B cell (primary cell): ENCODE results near the gene ZNF641. TPM values are rescaled to one million over a fixed set of nuclear protein-coding genes. Genes with fewer than 3 reads are reported as not detected.
A peak's percentile ranks its signal among the peaks of the same experiment; 100 is the strongest.

Experiments used
- ATAC-seq: fragments of 200-7000 bp; cut with Tn5 transposase; one replicate; pipeline ENCODE4 v1.10.0; 2021; ENCODE audit warnings: low read depth, mild to moderate bottlenecking, moderate number of reproducible peaks, moderate library complexity
- CTCF ChIA-PET: fragments of 350-600 bp; sonication (Branson Sonifier 250); formaldehyde crosslinking; loops from one replicate; lab custom pipeline; 2021; ENCODE audit warnings: antibody characterized with exemption, inconsistent platforms; lab: Charles Lee
- POLR2A ChIA-PET: fragments of 350-600 bp; sonication (Branson Sonifier 250); formaldehyde crosslinking; loops from one replicate; lab custom pipeline; 2021; ENCODE audit warnings: antibody characterized with exemption; lab: Charles Lee
- DNase-seq: peaks from one replicate; pipeline ENCODE4 v3.0.0; 2013
- H2AFZ ChIP-seq: 2 replicates; pipeline ENCODE4 v1.6.1; 2012; ENCODE audit warnings: mild to moderate bottlenecking, low read depth, low read length; ENCODE audit not compliant: insufficient read depth, poor library complexity, severe bottlenecking
- H3K27ac ChIP-seq, 2 donors: 1 replicate in 1 of 2; 2 replicates in 1 of 2; pipeline ENCODE4 v1.5.1; 2012 to 2013; ENCODE audit warnings: low read length in 2 of 2, mild to moderate bottlenecking in 2 of 2, moderate library complexity in 1 of 2
- H3K27me3 ChIP-seq, 4 experiments: fragments of 200-600 bp in 1 of 4; sonication (generic) in 1 of 4; replicated peaks in 1 of 4; 1 replicate in 2 of 4; 2 replicates in 2 of 4; pipeline versions ENCODE4 v1.6.1 to v1.7.0; 2013 to 2016; ENCODE audit warnings: low read length in 3 of 4, mild to moderate bottlenecking in 2 of 4, mixed read lengths in 1 of 4, moderate library complexity in 1 of 4; ENCODE audit not compliant: insufficient read depth in 4 of 4, control insufficient read depth in 3 of 4; ENCODE audit errors: control extremely low read depth in 1 of 4
- H3K36me3 ChIP-seq, 2 experiments: replicated peaks in 1 of 2; 1 replicate in 1 of 2; 2 replicates in 1 of 2; pipeline versions ENCODE4 v1.6.1 to v1.7.1; 2013; ENCODE audit warnings: low read length in 1 of 2; ENCODE audit not compliant: insufficient read depth in 2 of 2, control insufficient read depth in 1 of 2; ENCODE audit errors: control extremely low read depth in 1 of 2, extremely low read depth in 1 of 2
- H3K4me1 ChIP-seq, 2 donors: fragments of 200-600 bp in 1 of 2; sonication (generic) in 1 of 2; 1 replicate in 1 of 2; 2 replicates in 1 of 2; pipeline versions ENCODE4 v1.5.1 to v1.6.1; 2013 to 2017; ENCODE audit warnings: low read length in 2 of 2; ENCODE audit not compliant: control insufficient read depth in 2 of 2, insufficient read depth in 2 of 2
- H3K4me2 ChIP-seq: replicated peaks from 2 replicates; pipeline ENCODE3; 2012; ENCODE audit warnings: mild to moderate bottlenecking, low read depth, low read length; ENCODE audit not compliant: poor library complexity, severe bottlenecking
- H3K4me3 ChIP-seq, 5 experiments: fragments of 200-600 bp in 1 of 5; sonication (generic) in 1 of 5; 1 replicate in 3 of 5; 2 replicates in 2 of 5; pipeline versions ENCODE4 v1.5.1 to v1.7.0; 2011 to 2016; ENCODE audit warnings: low read length in 4 of 5, mild to moderate bottlenecking in 4 of 5, low read depth in 2 of 5, control low read depth in 1 of 5, moderate library complexity in 1 of 5; ENCODE audit not compliant: insufficient read depth in 1 of 5; ENCODE audit errors: control extremely low read depth in 1 of 5, extremely low read depth in 1 of 5
- H3K79me2 ChIP-seq: fragments of 200-600 bp; sonication (generic); one replicate; pipeline ENCODE4 v1.6.0; 2016; ENCODE audit warnings: low read length; ENCODE audit not compliant: control insufficient read depth, insufficient read depth
- H3K9ac ChIP-seq: fragments of 200-600 bp; sonication (generic); 2 replicates; pipeline ENCODE4 v1.6.1; 2017; ENCODE audit warnings: mild to moderate bottlenecking, low read length, moderate library complexity
- H3K9me3 ChIP-seq, 3 donors: one replicate each; pipeline versions ENCODE4 v1.6.1 to v1.7.1; 2013; ENCODE audit warnings: low read length in 2 of 3; ENCODE audit not compliant: control insufficient read depth in 2 of 3, insufficient read depth in 1 of 3; ENCODE audit errors: control extremely low read depth in 1 of 3
- H4K20me1 ChIP-seq: 2 replicates; pipeline ENCODE4 v1.6.0; 2012; ENCODE audit warnings: mild to moderate bottlenecking, low read length; ENCODE audit not compliant: insufficient read depth, control insufficient read depth, poor library complexity, severe bottlenecking
- H3K27ac Mint-ChIP-seq: one replicate; pipeline ENCODE4 v1.8.0; 2021; ENCODE audit warnings: mixed read lengths
- H3K27me3 Mint-ChIP-seq: one replicate; pipeline ENCODE4 v1.8.0; 2021; ENCODE audit warnings: mixed read lengths
- H3K4me1 Mint-ChIP-seq: one replicate; pipeline ENCODE4 v1.8.0; 2021; ENCODE audit warnings: mixed read lengths
- H3K4me3 Mint-ChIP-seq: one replicate; pipeline ENCODE4 v1.8.0; 2021; ENCODE audit warnings: mixed read lengths
- H3K9me3 Mint-ChIP-seq: one replicate; pipeline ENCODE4 v1.8.0; 2022; ENCODE audit warnings: mixed read lengths; ENCODE audit not compliant: insufficient read depth
- EZH2 ChIP-seq: IDR thresholded peaks from 2 replicates; pipeline ENCODE4 v1.6.1; 2012; ENCODE audit warnings: borderline replicate concordance, low read depth, mild to moderate bottlenecking, moderate library complexity, low read length; ENCODE audit not compliant: insufficient read depth, poor library complexity, severe bottlenecking
- WGBS: methylation state at CpG from one replicate; pipeline ENCODE4 v1.1.5; 2013; ENCODE audit warnings: missing lambda C conversion rate; ENCODE audit not compliant: insufficient coverage; 5-methylcytosine and 5-hydroxymethylcytosine counted together
- intact Hi-C: fragments of 100-400 bp; cut with micrococcal nuclease; formaldehyde crosslinking; loops from one replicate; pipeline ENCODE4 v1.10.0; 2022
- polyA plus RNA-seq: library from polyadenylated mRNA; depleted of rRNA; stranded (reverse); fragments of >200 nt; gene quantifications from 2 replicates; pipeline ENCODE4 v1.2.3, GENCODE V29; 2012
- total RNA-seq, 2 donors: library from RNA; stranded (reverse); fragments of 120-200 nt in 1 of 2; gene quantifications; 1 replicate in 1 of 2; 2 replicates in 1 of 2; pipeline versions ENCODE4 v1.2.3 to v1.2.4, GENCODE V29; 2013 to 2022
- TF ChIP-seq, protein P1 (sequence below): fragments of 200-600 bp; IDR thresholded peaks from one replicate; pipeline ENCODE4 v1.8.0; 2022; ENCODE audit warnings: antibody characterized with exemption, mild to moderate bottlenecking

Gene ZNF641
- total and polyA plus RNA-seq, 2 donors (not counting 1 experiment from before 2014, with no cell fraction given) = 10.3 to 34.2 TPM

DNA sequence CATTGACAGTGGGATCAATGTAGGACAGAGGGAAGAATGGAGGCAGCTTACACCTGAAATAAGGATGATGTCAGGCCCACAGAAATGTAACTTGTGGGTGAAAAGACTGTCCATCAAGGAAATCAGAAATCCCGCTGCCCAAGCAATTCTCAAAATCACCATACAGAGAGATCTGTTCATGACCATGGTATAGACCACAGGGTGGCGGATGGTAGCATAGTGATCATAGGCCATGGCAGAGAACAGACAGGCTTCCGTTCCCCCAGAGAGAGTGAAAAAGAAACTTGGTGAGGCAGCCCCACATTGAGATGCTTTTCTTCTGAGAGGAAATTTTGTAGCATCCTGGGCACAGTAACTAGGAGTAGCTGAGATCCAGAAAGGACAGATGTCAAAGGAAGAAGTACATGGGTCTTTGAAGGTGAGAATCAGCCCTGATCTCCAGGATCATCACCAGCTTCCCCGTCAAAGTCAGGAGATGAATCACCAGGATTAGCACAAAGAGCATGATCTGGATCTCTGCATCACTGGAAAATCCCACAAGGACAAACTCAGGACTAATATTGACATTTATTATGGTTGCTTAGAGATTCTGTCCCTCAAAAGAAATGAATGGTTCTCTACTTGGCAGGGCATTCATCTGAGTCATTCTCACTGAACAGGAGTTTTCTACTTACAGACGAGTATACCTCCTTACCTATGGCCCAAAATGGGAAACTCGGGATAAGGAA is 5.5 kb upstream of the ZNF641 start:
- H3K4me2 ChIP-seq = no peak overlapping the region
- POLR2A ChIA-PET = no interaction called here
- Mint-ChIP-seq H3K27me3 (peaks cover 3% of the 10 kb centered on the region), H3K27ac (no peak overlapping the region), H3K9me3 (no peaks in the 10 kb centered on the region), H3K4me1 (no peaks in the 10 kb centered on the region), H3K4me3 (no peak overlapping the region)
- WGBS = 88% methylated on average over 5 of the region's 6 CpGs
- DNase-seq (no peak), ATAC-seq (no peak)
- H3K79me2 ChIP-seq = no peaks in the 10 kb centered on the region
- H4K20me1 ChIP-seq = no peaks in the 10 kb centered on the region
- no peak overlapping the region for H3K4me3 ChIP-seq
- H3K27me3 ChIP-seq = no peaks in the 10 kb centered on the region
- H2AFZ ChIP-seq = no peak overlapping the region
- intact Hi-C loops = no loop called here
- H3K9me3 ChIP-seq = no peaks in the 10 kb centered on the region
- no peak overlapping the region for H3K9ac ChIP-seq
- TF ChIP-seq, protein P1, sequence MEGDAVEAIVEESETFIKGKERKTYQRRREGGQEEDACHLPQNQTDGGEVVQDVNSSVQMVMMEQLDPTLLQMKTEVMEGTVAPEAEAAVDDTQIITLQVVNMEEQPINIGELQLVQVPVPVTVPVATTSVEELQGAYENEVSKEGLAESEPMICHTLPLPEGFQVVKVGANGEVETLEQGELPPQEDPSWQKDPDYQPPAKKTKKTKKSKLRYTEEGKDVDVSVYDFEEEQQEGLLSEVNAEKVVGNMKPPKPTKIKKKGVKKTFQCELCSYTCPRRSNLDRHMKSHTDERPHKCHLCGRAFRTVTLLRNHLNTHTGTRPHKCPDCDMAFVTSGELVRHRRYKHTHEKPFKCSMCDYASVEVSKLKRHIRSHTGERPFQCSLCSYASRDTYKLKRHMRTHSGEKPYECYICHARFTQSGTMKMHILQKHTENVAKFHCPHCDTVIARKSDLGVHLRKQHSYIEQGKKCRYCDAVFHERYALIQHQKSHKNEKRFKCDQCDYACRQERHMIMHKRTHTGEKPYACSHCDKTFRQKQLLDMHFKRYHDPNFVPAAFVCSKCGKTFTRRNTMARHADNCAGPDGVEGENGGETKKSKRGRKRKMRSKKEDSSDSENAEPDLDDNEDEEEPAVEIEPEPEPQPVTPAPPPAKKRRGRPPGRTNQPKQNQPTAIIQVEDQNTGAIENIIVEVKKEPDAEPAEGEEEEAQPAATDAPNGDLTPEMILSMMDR = no peak
- TF ChIP-seq EZH2 = no peak
- H3K36me3 ChIP-seq = no peaks in the 10 kb centered on the region
- H3K27ac ChIP-seq = no peak overlapping the region
- CTCF ChIA-PET = no interaction called here
- H3K4me1 ChIP-seq = peaks cover 0 to 2% of the 10 kb centered on the region in 2 donors

DNA sequence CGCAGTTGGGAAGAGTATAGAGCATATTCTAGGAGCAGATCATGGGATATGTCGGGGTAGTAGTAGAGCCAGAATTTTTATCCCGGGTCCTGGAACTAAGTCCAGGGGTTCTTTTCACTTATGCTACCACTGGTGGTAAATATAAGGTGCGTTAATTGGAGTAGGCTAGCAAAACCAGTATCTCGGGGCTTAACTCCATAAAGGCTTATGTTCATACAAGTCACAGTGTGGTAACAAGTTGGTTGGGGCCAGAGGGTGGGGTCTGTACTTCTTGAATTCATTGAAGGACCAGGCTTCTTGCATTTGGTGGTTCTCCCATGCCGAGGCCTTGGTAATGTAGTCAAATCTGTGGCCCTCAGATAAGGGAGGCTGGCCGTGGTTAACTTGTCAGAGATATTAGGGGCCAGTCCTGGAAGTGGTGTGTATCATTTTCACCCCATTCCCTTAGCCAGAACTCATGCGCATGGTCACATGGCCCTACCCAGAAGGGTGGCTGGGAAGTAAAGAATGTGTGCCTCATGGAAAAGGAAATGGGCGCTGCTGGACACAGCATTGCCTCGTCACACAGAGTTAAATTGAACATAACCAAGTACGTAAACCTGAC is 1.5 kb upstream of the ZNF641 start:
- no peak overlapping the region for H3K27ac ChIP-seq
- WGBS = 97% methylated on average over 5 of the region's 11 CpGs
- POLR2A ChIA-PET = no interaction called here
- TF ChIP-seq, protein P1 = no peak
- no peak for TF ChIP-seq EZH2
- peak overlapping the region; percentile 2 for H3K4me3 Mint-ChIP-seq
- H3K4me1 ChIP-seq = peaks cover 7 to 15% of the 10 kb centered on the region in 2 donors
- peaks cover 0 to 8% of the 10 kb centered on the region in 2 experiments for H3K36me3 ChIP-seq
- H3K79me2 ChIP-seq = no peaks in the 10 kb centered on the region
- intact Hi-C loops = loop anchor here (5.0 kb wide), 1 partner anchor 170 kb away; the partner anchor contains the start of gene CCDC184
- H3K4me1 Mint-ChIP-seq = peaks cover 22% of the 10 kb centered on the region
- DNase-seq (no peak), ATAC-seq (no peak)
- no peak overlapping the region for H2AFZ ChIP-seq
- no peak overlapping the region for H3K4me3 ChIP-seq
- no peaks in the 10 kb centered on the region for H4K20me1 ChIP-seq
- no peaks in the 10 kb centered on the region for H3K9me3 Mint-ChIP-seq
- CTCF ChIA-PET = no interaction called here
- no peaks in the 10 kb centered on the region for H3K27me3 Mint-ChIP-seq
- no peaks in the 10 kb centered on the region for H3K27me3 ChIP-seq
- no peak overlapping the region for H3K4me2 ChIP-seq
- H3K9ac ChIP-seq = no peak overlapping the region
- no peaks in the 10 kb centered on the region for H3K9me3 ChIP-seq
- H3K27ac Mint-ChIP-seq = no peak overlapping the region
